Globus pallidus (tissue), 1 donor: ENCODE results near the gene EDC3.
"Not testable (repeated sequence)": the region's sequence is repeated elsewhere in the genome, so short reads cannot be mapped to it uniquely, and the experiment has no call there.

ENCODE experiments used
- DNase-seq: peaks from one replicate; pipeline ENCODE4 v3.0.0-alpha.2; 2015; ENCODE audit warnings: low spot score

The EDC3 gene

DNA sequence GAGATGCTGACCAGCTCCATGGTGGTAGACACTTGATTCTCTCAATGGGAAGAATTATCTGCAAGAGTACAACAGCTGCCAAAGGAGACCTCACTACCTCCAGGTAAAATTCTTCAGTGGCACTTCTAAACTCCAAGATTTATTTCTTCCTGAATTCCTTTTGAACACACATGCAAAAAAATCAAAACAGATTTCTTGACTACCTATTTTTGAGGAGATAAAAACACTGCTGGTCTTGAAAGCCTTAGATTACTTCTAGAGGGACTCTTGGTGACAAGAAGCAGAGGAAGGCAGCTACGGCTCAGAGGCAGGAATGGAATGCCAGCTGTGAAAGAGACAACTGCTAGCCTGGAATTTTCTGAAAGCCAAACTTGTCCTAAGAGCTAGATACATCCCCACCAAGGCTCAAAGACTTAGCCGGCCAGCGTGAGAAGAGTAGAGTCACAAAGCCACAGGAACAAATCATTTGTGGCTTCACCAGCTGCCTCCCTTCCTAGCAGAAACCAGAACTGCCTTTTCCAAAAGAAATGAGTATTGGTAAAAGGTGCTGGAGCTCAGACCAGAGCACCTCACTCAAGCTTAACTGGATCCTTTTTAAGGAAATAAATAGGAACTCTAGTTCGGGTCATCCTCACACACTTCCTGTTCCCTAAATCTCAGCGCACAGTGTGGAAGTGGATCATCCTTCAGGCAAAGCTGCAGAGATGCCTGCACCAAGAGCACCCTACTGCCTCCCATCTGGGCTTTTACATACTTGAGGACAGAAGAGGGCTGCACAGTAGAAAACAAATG, 47.6 kb downstream of the EDC3 start:
- no peak for DNase-seq

DNA sequence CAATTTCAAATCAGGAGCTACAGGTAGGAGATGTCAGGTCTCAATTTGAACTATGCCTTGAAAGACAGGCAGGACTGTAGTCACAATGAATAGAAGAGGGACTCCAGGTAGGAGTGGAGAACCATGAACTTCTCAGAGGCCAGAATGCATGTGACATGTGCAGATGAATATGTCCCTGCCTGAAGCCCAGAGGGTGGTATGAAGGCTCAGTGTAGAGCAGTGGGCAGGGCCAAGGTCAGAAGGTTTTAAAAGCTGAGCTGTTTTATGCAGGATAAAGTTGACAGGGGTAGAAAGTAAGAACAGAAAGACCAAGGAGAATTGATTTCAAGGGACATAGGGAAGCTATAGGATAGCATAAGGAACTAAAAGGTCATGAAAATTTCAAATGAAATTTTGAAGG, 49.3 kb downstream of the EDC3 start:
- no peak for DNase-seq

DNA sequence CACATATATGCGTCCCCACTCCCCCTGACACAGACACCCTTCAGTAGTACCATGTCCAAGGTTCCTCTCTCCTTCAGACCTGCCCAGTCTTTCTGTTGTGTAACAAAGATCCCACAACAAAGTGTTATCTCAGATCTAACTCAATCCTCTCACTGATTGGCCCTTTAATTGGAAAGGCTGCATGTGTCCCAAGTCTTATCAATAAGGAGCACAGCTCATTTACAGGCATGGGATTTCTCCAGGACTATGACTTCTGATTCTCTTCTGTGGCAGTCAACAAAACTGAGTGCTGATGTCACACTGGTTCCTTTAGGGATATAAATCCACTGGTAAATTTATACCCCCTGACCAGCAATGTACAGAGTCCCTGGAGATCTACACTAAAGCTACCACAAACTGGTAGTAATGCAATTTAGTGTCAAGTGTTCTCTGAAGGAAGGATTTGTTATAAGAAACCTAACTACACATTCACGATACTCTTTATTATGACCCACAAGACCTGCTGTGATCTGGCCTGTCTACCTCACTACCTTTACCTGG, 52.1 kb downstream of the EDC3 start:
- DNase-seq: no peak

DNA sequence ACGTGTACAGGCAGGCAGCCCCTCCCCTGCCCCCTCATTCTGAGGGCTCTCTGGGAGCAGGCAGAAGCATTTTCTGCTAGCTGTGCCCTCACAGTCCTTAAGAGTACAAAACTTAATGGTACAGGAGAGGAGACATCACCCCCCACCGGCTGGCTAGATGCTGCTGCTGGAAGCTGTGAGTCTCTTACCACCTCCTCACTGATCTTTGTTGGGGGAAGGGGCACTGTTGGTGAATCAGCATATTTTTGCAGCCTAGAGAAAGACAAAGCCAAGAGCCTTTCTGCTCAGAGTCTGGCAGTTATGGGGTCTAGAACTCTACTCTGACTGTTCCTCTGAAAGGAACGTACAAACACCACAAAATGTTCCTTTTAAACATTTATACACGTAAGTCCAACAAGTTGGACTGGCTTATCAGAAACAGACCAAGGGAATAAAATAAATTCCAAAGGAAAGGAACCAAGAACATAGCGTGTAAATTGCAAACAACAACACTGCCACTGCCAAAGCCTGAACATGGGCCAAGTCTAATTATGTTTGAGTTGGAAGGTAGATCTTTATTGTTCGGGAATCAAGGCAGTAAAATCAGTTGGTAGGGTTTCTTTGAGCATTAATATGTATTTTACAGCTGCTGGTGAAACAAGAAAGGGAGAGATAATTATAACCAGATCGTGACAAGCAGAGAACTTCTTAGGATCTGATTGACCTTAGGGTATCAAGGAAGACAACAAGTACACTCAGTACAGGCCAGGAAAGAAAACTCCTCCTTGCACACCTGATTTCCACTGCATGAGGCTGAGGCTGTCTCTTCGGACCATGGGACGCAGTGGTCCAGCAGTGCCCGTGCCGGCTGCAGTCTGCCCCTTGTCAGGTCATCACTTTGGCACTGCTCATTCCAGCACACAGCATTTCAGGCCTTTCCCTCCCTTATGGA, 52.8 kb downstream of the EDC3 start:
- DNase-seq: no peak

DNA sequence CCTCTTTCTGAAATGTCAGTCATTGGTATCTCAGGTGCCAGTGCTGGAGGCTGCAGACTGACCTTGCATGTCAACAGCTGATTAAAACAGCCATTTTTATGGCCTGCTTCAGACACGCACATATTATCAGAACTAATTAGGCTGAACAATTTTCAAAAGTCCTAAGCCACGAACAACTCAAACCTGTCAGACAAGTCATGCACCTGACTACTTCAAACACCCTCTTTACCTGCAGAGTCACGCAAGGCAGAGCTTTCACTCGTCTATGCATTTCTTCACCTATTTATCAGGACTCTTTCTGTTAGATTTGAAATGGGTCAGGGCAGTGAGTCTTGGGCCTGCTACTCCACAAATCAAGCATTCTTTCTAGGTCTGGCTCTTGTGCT, 53.5 kb downstream of the EDC3 start:
- no peak for DNase-seq

DNA sequence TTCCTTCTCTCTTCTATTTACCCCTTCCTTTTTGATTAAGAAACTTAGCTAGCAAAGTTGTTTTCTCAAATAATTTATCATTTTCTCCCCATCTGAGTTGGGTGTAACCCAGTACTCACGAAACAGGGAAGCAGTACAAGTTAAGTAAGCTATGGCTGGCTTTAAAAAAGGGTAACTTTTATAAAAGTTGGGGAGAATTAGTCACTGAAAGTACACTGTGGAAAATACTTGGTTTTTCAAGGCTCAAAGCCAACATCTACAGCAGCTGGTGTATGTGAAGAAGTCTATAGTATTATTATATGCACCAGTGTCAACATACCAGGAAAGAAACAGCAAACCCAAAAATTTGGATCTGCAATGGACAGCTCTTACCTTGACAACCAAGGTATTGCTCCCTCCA, 54.7 kb downstream of the EDC3 start:
- DNase-seq: no peak

DNA sequence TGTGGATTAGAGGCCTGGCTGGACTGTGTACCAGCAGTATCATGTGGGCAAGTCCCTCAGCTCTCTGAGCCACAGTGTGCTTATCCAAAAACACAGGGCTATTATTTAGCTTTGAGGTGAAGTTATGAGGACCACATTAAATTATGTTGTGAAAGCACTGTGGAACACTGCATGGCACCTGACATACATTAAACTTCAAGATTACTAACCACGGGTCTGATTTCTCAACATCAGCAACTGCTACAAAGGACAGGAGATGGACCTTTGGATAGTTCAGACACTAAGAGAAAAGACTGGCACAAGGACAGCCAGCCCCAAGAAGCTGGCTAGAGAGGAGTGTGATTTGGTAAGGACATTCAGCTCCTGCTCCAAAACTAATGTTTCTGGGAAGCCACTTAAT, 58.8 kb downstream of the EDC3 start:
- no peak for DNase-seq

DNA sequence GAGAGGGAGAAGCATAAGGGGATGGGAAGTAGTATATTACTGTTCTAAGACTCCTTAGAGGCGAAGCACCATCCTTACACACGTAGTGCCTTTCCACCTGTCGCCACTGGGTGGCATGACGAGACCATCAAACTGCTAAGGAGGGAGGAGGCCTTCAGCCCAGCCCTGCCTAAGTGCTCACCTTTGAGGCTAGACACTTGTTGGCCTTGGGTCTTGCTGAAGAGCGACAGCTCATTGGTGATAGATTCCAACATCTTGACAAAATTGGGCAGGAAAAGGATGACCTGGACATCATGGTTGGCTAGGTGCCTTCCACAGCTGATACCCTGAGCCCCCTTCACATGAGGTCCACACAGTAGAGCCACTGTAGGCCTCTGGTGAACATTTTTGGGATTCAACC, 60.6 kb downstream of the EDC3 start:
- peak; percentile 47 for DNase-seq

DNA sequence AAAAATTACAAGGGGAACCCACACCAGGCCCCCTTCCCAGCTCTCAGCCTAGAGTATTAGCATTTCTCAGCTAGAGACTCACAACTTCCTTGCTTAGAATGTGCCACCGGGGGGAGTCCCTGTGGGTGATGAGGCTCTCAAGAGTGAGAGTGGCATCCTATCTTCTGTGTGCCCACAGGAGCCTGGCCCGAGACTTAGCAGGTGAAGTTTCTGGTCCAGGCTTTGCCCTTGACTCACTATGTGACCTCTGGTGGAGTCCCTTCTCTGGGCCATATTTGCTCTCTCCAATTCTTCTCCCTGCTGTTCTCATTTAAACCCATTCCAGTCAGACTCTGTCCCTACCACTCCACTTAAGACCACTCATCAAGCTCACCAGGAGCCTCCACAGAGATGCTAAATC, 62.0 kb downstream of the EDC3 start:
- DNase-seq: no peak

DNA sequence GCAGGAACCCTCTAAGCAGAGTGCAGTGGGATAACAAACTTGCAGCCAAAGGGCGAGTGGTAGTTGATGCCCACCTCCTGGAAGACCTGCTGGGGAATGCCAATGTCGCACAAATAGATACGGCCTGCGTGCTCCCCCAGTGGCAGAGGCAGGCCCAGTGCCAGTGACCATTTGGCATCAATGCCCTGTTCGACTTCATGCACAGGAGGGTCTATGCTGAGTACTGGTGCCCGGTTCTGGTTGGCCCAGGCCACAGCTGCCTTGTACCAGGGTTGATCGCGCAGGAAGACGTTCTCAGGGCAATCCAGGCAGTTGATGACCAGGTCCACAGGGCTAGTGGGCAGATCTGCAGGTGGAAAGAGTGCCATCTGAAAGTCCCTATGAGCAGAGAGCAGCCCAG, 63.2 kb downstream of the EDC3 start:
- DNase-seq: no peak

DNA sequence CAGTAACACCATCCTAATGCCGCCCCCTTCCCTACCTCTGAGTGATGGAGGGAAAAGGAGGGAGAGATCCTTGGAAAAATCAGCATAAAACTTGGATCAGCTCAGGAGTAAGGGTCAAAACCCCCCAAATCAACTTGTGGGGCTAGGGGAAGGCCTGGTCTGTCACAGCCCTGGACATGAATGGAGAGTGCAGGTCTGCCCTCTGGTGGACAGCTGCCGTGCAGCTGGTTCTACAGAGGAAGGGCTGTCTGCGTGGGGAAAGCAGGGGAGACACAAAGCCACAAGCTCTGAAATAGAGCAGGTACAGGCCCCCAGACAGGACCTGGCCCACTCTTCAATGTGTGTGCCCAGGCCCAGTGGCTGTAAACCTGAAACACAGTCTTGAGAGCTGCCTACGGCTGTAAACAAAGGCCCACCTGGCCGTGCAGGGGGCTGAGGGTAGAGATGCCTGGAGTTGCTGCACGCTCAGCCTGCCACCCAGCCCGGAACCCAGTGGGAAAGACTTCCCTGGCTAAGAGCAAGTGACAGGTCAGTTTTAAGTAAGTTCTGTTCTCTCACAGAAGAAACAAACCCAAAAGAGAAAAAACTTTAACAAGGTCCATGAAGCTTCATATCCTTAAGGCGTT, 63.8 kb downstream of the EDC3 start:
- DNase-seq: peak; percentile 47

DNA sequence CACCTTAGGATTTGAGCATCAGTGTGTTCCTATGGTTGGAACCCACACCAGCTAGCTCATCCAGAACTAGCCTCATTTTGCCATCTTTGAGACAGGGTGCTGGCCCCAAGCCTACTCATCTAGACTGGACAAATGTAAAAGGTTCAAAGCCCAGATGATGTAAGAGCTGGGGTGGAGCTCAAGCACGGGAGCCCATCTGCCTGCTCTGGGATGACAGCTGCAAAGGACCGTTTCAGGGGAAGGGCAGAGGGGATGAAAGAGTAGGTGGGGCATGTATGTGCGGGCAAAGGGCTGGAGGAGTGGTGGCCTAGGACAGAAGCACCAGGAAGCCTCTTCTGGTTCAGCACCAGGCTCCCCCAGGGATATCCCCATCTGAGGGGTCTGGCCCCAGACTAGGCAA, 64.4 kb downstream of the EDC3 start:
- no peak for DNase-seq

DNA sequence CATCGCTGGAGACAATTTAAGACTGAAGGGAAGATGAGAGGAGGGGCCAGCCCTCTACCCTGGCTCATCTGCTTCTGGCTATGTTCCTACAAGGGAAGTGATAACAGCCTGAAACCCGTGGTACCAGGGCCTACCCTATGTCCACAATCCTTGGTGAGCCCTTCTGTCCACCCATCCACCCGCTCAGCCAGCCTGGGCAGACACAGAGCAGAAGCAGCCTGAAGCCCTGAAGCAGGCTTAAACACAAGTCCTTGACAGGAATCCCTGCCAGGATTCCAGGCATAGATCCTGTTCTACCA, 64.8 kb downstream of the EDC3 start:
- no peak for DNase-seq

DNA sequence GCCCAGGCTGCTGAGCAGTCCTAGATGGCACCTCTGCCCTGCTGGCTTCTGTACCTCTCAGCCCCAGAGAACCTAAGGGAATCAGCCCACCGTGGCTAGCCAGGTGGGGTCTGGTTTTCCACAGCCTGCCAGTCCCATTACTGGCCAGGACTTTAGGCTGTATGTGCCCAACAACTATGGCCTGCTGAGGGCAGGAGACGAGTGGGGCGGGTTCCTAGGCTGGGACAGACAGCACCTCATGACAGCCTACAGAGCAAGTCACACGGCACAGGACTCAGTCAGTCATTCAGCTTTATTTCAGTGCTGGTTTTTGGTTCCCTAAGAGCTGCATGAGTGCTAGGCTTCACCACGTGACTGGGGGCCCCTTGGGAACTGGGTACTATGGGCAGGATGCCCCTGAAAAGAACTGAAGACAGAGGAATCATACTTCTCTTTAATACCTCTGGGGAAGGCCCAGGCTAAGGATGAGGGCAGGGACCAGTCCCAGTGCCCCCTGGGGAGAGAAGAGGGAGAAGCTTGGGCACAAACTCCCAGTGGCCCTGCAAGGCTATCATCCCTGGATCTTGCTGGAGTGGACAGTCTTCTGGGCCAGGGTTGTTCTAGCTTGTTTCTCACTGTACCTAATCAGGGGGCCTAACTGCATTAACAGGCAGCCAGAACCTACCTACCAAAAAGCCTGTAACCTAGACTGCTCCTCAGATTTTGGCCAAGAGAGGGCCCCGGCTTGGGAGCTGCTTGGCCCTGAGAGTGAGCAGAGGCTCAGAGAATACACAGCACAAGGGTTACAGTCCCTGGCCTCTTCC, 65.3 kb downstream of the EDC3 start:
- no peak for DNase-seq

DNA sequence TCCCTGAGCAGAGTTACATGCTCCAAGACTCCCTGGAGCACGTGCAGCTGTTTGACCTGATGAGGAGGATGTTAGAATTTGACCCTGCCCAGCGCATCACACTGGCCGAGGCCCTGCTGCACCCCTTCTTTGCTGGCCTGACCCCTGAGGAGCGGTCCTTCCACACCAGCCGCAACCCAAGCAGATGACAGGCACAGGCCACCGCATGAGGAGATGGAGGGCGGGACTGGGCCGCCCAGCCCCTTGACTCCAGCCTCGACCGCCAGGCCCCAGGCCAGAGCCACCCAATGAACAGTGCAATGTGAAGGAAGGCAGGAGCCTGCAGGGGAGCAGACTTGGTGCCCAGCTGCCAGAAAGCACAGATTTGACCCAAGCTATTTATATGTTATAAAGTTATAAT, 66.1 kb downstream of the EDC3 start:
- DNase-seq: not testable (repeated sequence)

DNA sequence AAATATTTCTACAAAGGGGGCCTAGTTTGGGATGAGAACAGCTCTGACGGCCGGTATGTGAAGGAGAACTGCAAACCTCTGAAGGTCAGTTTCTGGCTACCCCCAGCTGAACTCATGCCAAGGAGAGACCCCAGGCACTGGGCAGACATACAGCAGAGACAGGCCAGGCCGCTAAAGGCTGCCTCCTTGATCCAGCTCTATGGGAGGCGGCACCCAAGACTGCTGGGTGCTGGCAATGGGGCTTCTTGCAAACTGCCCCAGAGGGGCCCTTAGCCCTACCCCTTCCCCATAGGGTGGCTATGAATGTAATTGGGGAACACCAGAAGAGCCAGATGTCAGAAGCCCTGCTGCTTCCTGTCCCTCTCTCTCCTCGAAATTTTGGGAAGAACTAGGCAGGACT, 66.9 kb downstream of the EDC3 start:
- no peak for DNase-seq

DNA sequence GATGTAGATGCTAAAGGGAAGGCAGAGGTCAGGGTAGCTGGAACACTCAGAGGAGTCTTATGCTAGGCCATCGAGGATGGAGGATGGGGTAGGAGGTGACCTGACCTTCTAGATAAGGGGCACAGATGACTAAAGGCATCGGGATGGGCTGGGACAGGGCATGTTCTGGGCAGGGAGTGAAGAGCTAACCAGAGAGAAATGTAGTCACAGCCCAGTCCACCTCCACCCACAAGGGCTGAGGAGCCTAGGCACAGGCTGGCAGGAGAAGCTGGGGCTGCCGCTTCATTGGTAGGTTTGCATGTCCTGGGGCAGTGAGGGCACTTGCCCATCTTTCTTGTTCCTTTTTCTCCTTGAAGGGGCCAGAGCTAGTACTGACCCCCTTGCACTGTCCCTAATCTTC, 67.6 kb downstream of the EDC3 start:
- DNase-seq: no peak

DNA sequence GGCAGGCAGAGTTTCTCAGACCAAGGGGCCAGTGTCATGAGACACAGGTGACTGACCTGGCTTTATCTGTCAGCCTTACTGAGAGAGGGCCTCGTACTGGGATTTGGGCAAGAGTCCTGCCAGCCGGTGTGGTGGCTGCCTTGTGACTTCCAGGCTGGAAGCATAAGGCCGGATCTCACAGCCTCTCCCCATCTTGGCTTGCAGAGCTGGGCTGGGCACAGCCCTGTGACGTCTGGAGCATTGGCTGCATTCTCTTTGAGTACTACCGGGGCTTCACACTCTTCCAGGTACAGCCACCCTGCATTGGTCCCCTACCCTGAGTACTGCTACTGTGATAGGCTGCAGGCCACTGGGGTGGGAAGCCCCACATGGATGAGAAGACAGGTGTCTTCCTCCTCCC, 68.1 kb downstream of the EDC3 start:
- DNase-seq: no peak

DNA sequence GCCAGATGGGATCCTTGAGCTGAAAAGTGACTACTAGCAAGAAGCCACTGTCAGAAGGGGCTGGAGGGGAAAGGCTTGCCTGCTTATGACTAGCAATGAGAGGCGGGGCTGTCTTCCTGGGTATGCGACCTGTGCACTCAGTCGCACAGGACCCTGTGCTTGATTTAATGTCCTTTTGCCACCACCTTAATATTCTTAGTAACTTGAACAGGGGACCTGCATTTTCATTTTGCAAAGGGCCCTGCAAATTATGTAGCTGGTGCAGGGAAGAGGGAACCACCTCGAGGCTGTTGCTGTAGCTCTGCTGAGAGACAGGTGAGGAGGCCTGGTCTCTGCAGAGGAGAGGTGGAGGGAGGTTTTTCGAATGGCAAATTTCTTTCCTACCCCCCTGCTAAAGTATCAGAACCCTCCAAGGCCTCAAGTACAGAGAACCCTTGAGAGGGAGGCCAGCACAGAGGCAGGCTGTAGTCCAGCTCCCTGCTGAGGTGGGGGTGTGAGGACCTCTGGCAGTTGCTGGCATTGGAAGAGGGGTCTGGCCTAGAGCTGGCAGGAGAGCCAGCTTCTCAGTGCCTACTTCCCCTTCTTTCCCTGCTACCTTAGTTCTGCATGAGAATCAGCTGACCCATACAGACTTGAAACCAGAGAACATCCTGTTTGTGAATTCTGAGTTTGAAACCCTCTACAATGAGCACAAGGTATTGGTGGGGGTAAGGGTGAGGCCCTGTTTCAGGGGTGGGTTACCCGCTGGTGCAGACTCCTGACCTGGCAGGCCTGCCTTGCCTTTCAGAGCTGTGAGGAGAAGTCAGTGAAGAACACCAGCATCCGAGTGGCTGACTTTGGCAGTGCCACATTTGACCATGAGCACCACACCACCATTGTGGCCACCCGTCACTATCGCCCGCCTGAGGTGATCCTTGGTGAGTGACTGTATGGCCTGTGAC, 68.8 kb downstream of the EDC3 start:
- peak; percentile 37 for DNase-seq

DNA sequence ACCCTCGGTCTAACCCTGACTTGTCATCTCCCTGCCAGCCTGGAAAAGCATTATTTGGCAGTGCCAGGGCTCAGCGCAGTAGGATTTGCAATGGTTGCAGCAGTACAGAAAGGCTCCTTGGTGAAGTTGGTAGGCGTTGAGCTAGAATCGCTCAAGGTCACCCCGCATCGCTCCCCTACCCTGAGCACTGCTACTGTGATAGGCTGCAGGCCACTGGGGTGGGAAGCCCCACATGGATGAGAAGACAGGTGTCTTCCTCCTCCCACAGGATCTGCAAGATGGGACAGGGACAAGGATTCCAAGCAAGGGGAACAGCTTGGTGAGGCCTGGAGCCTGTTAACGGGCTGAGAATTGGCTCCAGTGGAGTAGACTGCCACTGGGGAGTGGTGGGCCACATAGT, 69.5 kb downstream of the EDC3 start:
- no peak for DNase-seq

DNA sequence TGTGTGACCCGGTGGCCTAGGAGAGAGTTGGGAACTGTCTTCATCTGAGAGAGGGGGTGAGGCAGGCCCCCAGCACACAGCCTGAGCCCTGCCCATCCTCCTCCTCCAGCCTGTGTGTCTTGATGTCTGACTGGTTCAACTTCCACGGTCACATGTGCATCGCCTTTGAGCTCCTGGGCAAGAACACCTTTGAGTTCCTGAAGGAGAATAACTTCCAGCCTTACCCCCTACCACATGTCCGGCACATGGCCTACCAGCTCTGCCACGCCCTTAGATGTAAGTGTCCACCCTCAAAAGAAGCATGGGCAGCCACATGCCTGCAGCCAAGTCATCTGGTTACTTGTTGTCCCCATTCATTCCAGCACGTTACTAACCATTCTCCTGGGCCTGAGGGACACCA, 70.1 kb downstream of the EDC3 start:
- DNase-seq: no peak
